CD4-positive, alpha-beta T cell treated with Interleukin-15 for 4 hours (primary cell): Measurements from ENCODE around the gene COL23A1.
"Not testable (repeated sequence)": the region's sequence is repeated elsewhere in the genome, so short reads cannot be mapped to it uniquely, and the experiment has no call there.

Experiments used
- DNase-seq: peaks from one replicate; pipeline ENCODE4 v3.0.0-alpha.2; 2020; ENCODE audit warnings: low spot score

COL23A1 gene

GRCh38 chr5:178237431-178238312 is 352.5 kb downstream of the COL23A1 start:
- DNase-seq: no peak

GRCh38 chr5:178236679-178237078 is 353.5 kb downstream of the COL23A1 start:
- DNase-seq: no peak

- DNase-seq: no peak
Observed at GRCh38 chr5:178236126-178236525, 354.1 kb downstream of the COL23A1 start.

GRCh38 chr5:178235588-178235974 is 354.6 kb downstream of the COL23A1 start:
- DNase-seq: no peak

- peak; percentile 75 for DNase-seq
Observed at GRCh38 chr5:178234750-178235587, 355.2 kb downstream of the COL23A1 start.

GRCh38 chr5:178234121-178234749 is 356.0 kb downstream of the COL23A1 start:
- no peak for DNase-seq

- no peak for DNase-seq
Observed at GRCh38 chr5:178232920-178233429, 357.2 kb downstream of the COL23A1 start.

- DNase-seq: peak; percentile 65
Observed at GRCh38 chr5:178232124-178232919, 357.9 kb downstream of the COL23A1 start, which contains the start of gene PHYKPL. Gene PHYKPL, minus strand, starts transcription at chr5:178232802. Its CDS starts 252 bp downstream, at chr5:178232550.

GRCh38 chr5:178231539-178232123 is 358.6 kb downstream of the COL23A1 start:
- no peak for DNase-seq

GRCh38 chr5:178230879-178231538 is 359.2 kb downstream of the COL23A1 start:
- DNase-seq: no peak

- no peak for DNase-seq
Observed at GRCh38 chr5:178229861-178230260, 360.3 kb downstream of the COL23A1 start.

- not testable (repeated sequence) for DNase-seq
Observed at GRCh38 chr5:178229111-178229510, 361.1 kb downstream of the COL23A1 start.

- no peak for DNase-seq
Observed at GRCh38 chr5:178228609-178229008, 361.6 kb downstream of the COL23A1 start.

- DNase-seq: no peak
Observed at GRCh38 chr5:178227929-178228328, 362.3 kb downstream of the COL23A1 start.

GRCh38 chr5:178227138-178227659 is 363.0 kb downstream of the COL23A1 start:
- no peak for DNase-seq

GRCh38 chr5:178225174-178225573 is 365.0 kb downstream of the COL23A1 start:
- DNase-seq: no peak

- no peak for DNase-seq
Observed at GRCh38 chr5:178224403-178224802, 365.8 kb downstream of the COL23A1 start.

- no peak for DNase-seq
Observed at GRCh38 chr5:178223828-178224335, 366.3 kb downstream of the COL23A1 start.

- no peak for DNase-seq
Observed at GRCh38 chr5:178223196-178223773, 366.9 kb downstream of the COL23A1 start.
